Activated CD4-positive, alpha-beta T cell treated with anti-CD3 and anti-CD28 coated beads, Interleukin-2, amount 50 U/mL, for 4 hours (primary cell): ENCODE results near the gene PLPPR1.
"Not testable (repeated sequence)": the region's sequence is repeated elsewhere in the genome, so short reads cannot be mapped to it uniquely, and the experiment has no call there.

ENCODE experiments used
- DNase-seq, 2 experiments: peaks; one replicate each; pipeline ENCODE4 v3.0.0-alpha.2; 2020

The PLPPR1 gene

GRCh38 chr9:101309139-101309538, 280.6 kb downstream of the PLPPR1 start:
- DNase-seq = no peak

DNA sequence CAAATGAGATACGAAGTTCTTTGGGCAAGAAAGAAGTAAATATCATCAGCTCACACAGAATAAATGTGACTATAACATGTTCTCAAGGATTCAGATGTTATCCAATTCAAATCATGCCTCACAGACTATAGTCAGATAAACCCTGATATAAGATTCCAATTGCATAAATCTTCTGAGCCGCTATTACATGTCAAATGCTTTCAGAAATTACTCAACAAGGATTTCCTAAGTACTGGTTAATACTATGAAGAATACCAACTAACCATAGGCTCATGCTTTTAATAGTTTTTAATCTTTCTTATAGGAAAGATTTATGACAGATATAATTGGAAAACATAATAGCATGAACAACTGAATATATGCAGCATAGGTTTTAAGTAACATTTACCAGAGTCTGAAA, 282.7 kb downstream of the PLPPR1 start:
- no peak for DNase-seq

GRCh38 chr9:101311758-101312420, 283.4 kb downstream of the PLPPR1 start:
- no peak for DNase-seq

DNA sequence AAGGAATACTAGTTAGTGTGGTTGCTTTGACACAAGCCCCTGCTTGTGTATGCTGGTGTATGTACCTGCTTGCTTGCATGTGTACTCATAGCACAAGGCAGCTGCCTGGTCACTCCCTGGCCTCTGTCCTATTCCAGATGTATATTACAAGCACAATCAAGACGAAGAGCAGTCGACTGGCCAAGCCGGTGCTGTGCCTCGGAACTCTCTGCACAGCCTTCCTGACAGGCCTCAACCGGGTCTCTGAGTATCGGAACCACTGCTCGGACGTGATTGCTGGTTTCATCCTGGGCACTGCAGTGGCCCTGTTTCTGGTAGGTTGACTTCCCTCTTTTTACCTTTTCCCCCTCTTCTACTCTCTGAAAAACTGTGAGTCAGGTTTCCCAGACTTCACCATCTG, 284.1 kb downstream of the PLPPR1 start:
- no peak for DNase-seq

- DNase-seq = no peak
These were observed 286.6 kb downstream of the PLPPR1 start for GRCh38 chr9:101315112-101315450.

- DNase-seq = no peak
These were observed 289.2 kb downstream of the PLPPR1 start for GRCh38 chr9:101317735-101318134.

DNA sequence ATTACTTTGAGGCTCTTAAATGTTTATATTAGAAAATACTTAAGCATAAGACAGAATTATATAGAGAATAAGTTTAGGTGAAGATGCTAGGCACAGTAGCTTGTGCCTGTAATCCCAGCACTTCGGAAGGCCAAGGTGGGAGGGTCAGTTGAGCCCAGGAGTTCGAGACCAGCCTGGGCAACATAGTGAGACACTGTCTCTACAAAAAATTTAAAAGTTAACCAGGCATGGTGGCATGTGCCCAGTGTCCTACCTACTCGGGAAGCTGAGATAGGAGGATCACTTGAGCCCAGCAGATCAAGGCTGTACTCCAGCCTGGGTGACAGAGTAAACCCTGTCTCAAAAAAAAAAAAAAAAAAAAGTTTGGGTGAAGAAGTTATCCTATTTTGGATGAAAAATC, 294.6 kb downstream of the PLPPR1 start:
- no peak for DNase-seq

GRCh38 chr9:101324245-101324804, 295.8 kb downstream of the PLPPR1 start:
- no peak for DNase-seq

DNA sequence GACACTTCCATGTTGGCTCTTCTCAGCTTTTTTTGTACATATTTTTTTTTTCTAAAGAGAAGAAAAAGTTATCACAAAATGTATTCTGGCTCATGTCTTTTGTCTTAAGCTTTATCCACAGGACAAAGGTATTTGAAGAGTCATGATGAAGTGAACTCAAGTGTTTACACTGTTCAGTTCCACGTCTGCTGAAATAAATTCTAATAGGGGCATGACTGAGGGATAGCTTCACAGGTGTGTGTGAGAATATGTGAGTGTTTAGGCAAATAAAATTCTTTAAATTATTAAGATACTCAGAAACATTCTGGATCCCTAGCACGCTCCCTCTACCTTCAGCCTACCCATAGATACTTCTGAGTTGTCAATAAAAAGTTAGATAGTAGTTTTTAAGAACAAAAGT, 296.5 kb downstream of the PLPPR1 start:
- no peak for DNase-seq

DNA sequence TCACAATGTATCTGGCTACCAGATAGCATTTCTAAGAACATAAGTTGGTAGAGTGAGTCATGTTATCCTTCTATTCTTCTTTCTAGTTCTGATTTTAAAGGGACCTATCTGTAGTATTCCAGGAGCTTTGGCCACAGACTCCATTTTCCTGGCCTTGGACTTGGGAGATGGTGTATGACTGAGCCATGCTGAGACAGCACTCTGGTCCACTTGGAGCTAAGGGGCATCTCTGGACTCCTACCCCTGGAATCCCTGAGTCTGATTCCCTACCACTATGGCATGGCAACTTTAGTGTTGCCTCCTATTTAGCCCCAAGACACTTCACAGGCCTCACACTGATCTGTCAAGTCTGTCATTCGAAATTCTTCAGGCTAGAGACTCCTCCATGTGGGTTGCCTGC, 297.5 kb downstream of the PLPPR1 start:
- DNase-seq = no peak

DNA sequence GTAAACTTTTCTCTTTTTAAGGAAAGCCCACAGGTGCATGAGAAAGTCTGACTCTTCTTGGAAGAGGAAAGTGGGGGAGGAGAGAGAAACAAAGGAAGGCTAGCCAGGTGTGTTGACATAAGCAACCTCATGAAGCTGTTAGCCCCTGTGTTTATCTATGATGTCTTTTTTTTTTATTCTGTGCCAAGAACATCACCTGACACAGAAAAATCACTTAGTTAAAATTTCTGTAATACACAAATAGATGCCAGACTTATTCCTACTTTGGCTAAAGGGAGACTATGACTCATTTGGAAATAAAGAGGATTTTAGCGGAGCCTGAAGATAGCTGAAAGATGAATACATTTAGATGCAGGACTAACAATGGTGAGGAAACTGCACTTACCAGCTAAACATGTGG, 298.0 kb downstream of the PLPPR1 start:
- DNase-seq = no peak

GRCh38 chr9:101327422-101327909, 298.9 kb downstream of the PLPPR1 start:
- not testable (repeated sequence) for DNase-seq

- DNase-seq = no peak
These were observed 303.8 kb downstream of the PLPPR1 start for GRCh38 chr9:101332362-101332761.

GRCh38 chr9:101333490-101333889, 305.0 kb downstream of the PLPPR1 start:
- no peak for DNase-seq

- DNase-seq = no peak
These were observed 305.6 kb downstream of the PLPPR1 start for GRCh38 chr9:101333926-101334702.

- DNase-seq = no peak
These were observed 307.6 kb downstream of the PLPPR1 start for GRCh38 chr9:101336091-101336490.

DNA sequence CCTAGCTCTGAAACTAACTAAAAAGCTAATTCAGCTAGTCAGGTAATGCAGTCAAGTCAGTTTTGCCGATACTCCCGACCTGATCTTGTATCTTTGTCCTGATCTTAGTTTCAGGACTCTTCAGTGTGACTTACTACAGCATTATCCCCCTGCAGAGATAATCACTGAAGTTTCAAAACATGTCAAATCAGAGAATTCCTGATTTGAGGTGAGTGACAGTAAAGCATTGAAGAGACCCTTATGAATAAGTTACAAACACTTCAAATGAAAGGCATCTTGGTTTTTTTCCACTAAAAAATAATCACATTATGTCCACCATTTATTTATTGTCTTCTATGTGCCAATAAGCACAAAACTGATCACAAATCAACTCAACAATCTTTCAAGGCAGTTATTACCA, 308.7 kb downstream of the PLPPR1 start:
- DNase-seq = no peak

DNA sequence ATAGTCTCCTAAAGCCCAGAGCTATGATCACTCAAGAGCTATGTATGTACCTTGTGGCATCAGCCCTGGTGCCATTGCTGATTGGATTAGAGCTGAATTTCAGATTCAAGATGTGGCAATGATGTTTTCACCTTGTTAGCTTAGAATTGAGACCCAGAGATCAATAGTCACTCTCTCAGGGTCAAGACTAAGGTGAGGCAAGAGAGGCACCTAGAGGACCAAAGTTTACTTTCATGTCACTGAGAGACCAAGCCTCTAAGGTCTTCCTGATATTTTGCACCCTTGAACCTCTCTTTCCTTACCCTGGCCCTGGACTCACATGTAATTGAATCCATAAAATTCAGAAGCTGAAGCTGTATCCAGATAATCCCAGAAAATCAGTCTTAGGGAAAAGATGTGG, 313.4 kb downstream of the PLPPR1 start:
- DNase-seq = no peak

GRCh38 chr9:101342595-101342994, 314.1 kb downstream of the PLPPR1 start:
- DNase-seq = no peak

DNA sequence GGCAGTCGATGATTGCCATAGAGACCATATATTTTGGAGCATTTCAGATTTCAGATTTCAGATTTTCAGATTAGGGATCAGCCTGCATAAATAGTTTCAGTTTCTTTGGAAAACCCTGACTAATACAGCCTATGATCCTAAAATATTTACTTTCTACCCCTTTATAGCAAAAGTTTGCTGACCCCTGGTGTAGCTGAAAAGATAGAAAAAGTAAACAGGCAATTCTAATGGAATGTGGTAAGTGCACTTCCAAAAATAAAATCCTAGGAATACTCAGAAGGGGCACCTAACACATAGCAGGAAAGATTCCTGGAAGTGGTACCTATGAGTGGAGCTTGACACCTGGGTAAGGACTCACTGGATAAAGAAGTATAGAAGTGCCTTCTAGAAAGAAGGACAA, 321.8 kb downstream of the PLPPR1 start:
- no peak for DNase-seq

DNA sequence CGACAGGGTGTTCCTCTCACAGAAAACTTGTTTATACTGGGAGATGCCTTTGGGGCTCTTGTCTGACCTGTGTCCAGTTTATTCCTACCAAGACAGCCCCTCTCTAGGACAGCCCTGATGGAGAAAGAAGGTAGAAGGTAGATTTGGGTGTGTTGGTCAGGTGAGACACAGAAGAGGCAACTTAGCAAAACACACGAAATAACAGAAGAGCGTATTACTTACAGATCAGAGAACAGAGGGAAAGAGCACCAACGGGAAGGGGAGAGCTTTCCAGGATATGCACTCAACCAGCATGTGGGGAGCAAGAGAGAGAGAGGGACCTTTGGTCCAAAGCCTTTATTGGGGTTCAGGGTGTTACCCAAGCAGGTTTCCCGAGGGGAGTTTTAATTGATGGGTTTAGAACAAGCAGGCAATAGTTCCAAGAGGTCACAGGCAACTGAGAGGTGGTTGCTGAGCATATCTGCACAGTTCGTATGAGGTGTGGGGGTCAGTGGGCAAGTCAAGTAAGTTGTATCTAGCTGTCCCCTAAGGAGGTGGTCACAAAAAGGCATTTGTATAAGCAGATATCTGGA, 324.5 kb downstream of the PLPPR1 start:
- DNase-seq = no peak

- DNase-seq = no peak
These were observed 325.2 kb downstream of the PLPPR1 start for GRCh38 chr9:101353683-101354082.

DNA sequence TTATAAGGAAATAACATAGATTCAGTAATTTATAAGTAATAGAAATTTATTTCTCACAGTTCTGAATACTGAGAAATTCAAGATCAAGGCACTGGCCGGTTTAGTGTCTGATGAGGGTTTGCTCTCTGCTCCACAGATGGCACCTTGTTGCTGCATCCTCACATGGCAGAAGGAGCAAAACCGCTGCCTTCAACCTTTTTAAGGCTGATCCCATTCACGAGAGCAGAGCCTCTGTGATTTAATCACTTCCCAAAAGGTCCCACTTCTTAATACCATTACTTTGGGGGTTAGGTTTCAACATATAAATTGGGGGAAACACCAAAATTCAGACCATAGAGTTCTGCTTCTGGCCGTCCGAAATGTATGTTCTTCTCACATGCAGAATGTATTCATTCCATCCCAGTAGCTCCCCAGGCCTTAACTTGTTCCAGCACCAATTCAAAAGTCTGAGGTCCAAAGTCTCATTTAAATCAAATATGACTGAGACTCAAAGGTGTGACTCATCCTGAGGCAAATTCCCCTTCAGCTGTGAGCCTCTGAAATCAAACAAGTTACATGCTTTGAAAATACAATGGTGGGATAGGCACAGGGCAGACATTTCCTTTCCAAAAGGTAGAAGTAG, 325.7 kb downstream of the PLPPR1 start:
- DNase-seq = no peak
